Hepatocyte (in vitro differentiated cells): ENCODE measurements around the gene JAKMIP1. TPM values are rescaled to one million over a fixed set of nuclear protein-coding genes. Genes with fewer than 3 reads are reported as not detected.
A peak's percentile ranks its signal among the peaks of the same experiment; 100 is the strongest.

ENCODE experiments used
- DNase-seq: peaks from one replicate; pipeline ENCODE4 v3.0.0-alpha.2; 2016; ENCODE audit warnings: low spot score
- H2AFZ ChIP-seq: fragments of 200-600 bp; sonication (generic); 2 replicates; pipeline ENCODE4 v1.6.0; 2016; ENCODE audit warnings: antibody characterized with exemption, mild to moderate bottlenecking
- H3K27ac ChIP-seq: fragments of 200-600 bp; sonication (generic); 2 replicates; pipeline ENCODE4 v1.5.1; 2016; ENCODE audit warnings: mild to moderate bottlenecking
- H3K27me3 ChIP-seq: fragments of 200-600 bp; sonication (generic); 2 replicates; pipeline ENCODE4 v1.6.1; 2016
- H3K36me3 ChIP-seq: fragments of 200-600 bp; sonication (generic); replicated peaks from 2 replicates; pipeline ENCODE4 v1.5.1; 2016; ENCODE audit warnings: low read depth; ENCODE audit not compliant: insufficient read depth
- H3K4me1 ChIP-seq: fragments of 200-600 bp; sonication (generic); 2 replicates; pipeline ENCODE4 v1.5.1; 2016; ENCODE audit warnings: mild to moderate bottlenecking, moderate library complexity; ENCODE audit not compliant: insufficient read depth
- H3K4me2 ChIP-seq: fragments of 200-600 bp; sonication (generic); 2 replicates; pipeline ENCODE4 v1.6.0; 2016
- H3K4me3 ChIP-seq: fragments of 200-600 bp; sonication (generic); 2 replicates; pipeline ENCODE4 v1.5.1; 2016; ENCODE audit warnings: mild to moderate bottlenecking
- H3K79me2 ChIP-seq: fragments of 200-600 bp; sonication (generic); 2 replicates; pipeline ENCODE4 v1.6.0; 2017; ENCODE audit warnings: mild to moderate bottlenecking
- H3K9me2 ChIP-seq: fragments of 200-600 bp; sonication (generic); replicated peaks from 2 replicates; pipeline ENCODE4 v1.6.0; 2017; ENCODE audit warnings: mild to moderate bottlenecking; ENCODE audit not compliant: insufficient read depth
- H3K9me3 ChIP-seq: fragments of 200-600 bp; sonication (generic); 2 replicates; pipeline ENCODE4 v1.5.1; 2016; ENCODE audit warnings: low read depth, mild to moderate bottlenecking
- H4K20me1 ChIP-seq: fragments of 200-600 bp; sonication (generic); 2 replicates; pipeline ENCODE4 v1.6.0; 2016; ENCODE audit warnings: mild to moderate bottlenecking; ENCODE audit not compliant: insufficient read depth, poor library complexity, severe bottlenecking
- CTCF ChIP-seq: fragments of 200-600 bp; sonication (generic); IDR thresholded peaks from 2 replicates; pipeline ENCODE4 v1.5.1; 2016; ENCODE audit warnings: antibody characterized with exemption, mild to moderate bottlenecking; ENCODE audit not compliant: poor library complexity
- EZH2 ChIP-seq: fragments of 200-600 bp; sonication (generic); IDR thresholded peaks from 2 replicates; pipeline ENCODE4 v1.6.1; 2016; ENCODE audit warnings: antibody characterized with exemption, mild to moderate bottlenecking, borderline replicate concordance
- EZH2phosphoT487 ChIP-seq: fragments of 200-600 bp; sonication (generic); IDR thresholded peaks from one replicate; pipeline ENCODE4 v1.6.1; 2018; ENCODE audit warnings: antibody characterized with exemption, mild to moderate bottlenecking, low read depth, moderate library complexity; ENCODE audit not compliant: unreplicated experiment, severe bottlenecking
- WGBS: methylation state at CpG from one replicate; pipeline ENCODE4 v1.1.6; 2016; ENCODE audit warnings: low lambda C conversion rate; ENCODE audit errors: missing lambda C conversion rate; 5-methylcytosine and 5-hydroxymethylcytosine counted together
- polyA plus RNA-seq: library from polyadenylated mRNA; unstranded; fragments of >200 nt; fragmentation: Nextera tagmentation; extraction: Ambion mirVana; gene quantifications from 2 replicates; pipeline ENCODE4 v1.2.1, GENCODE V29; 2016
- total RNA-seq: library from RNA; depleted of rRNA; stranded (reverse); fragments of >200 nt; gene quantifications from 2 replicates; pipeline ENCODE4 v1.2.3, GENCODE V29; 2014

Gene JAKMIP1
- total and polyA plus RNA-seq, 2 experiments from 2014 or later = not detected

DNA sequence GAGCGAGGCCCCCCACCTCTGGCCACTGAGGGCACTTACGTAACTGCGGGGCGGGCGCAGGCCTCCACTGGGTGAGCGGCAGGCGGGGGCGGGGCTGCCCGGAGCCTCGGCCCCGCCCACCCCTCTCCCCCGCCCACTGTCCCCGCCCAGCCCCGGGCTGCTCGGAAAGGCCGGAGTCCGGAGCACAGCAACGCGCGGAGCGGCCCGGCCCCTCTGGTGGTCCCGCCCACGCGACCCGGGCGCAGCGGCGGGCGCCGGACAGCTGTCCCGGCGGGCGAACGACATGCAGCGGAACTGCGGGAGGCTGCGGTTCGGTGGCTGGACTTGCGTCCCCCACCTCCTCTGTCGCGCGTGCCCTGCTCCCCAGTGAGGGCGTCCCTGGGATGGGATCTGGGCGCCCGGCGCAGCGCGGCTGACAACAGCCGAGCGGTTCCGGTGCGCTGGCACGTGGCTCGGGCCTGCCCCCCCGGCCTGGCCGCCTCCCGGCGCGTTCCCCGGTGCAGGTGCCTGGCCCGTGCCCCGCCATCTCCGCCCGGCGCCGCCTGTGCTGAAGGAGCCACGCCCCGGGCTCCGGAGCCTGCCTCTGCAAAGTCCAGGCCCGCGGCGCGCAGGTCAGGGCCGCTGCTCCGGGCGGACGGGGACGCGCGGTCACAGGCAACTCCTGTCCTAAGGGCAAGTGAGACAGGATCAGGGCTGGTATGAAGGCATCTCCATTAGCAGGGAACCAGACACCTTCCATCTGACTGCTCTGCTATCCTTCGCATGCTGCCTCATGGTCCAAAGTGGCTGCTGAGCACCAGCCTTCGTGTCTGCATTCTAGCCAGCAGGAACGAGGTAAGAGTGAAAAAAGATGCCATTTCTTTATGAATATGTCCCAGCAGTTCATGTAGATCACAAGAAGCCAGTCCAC is 21.8 kb upstream of the JAKMIP1 start:
- Histone ChIP-seq H3K4me3 (peak overlapping the region; percentile 27), H2AFZ (no peak overlapping the region), H3K9me2 (no peaks in the 10 kb centered on the region), H3K4me1 (no peaks in the 10 kb centered on the region), H3K27ac (no peak overlapping the region), H3K9me3 (no peaks in the 10 kb centered on the region), H3K79me2 (no peaks in the 10 kb centered on the region), H3K36me3 (no peaks in the 10 kb centered on the region), H4K20me1 (no peaks in the 10 kb centered on the region), H3K27me3 (peaks cover 71% of the 10 kb centered on the region), H3K4me2 (peak overlapping the region; percentile 81)
- TF ChIP-seq EZH2 = no peak
- no peak for TF ChIP-seq EZH2phosphoT487
- TF ChIP-seq CTCF = no peak
- peak; percentile 86 for DNase-seq
- WGBS = 16% methylated on average over 45 of the region's 84 CpGs

- TF ChIP-seq EZH2phosphoT487 (no peak), CTCF (no peak), EZH2 (no peak)
- no peaks in the 10 kb centered on the region for H3K9me3 ChIP-seq
- H2AFZ ChIP-seq = no peak overlapping the region
- H3K27me3 ChIP-seq = peaks cover 75% of the 10 kb centered on the region
- peak overlapping the region; percentile 81 for H3K4me2 ChIP-seq
- H4K20me1 ChIP-seq = no peaks in the 10 kb centered on the region
- no peaks in the 10 kb centered on the region for H3K36me3 ChIP-seq
- no peaks in the 10 kb centered on the region for H3K4me1 ChIP-seq
- no peak overlapping the region for H3K27ac ChIP-seq
- DNase-seq = no peak
- H3K4me3 ChIP-seq = peak overlapping the region; percentile 27
- no peaks in the 10 kb centered on the region for H3K79me2 ChIP-seq
- H3K9me2 ChIP-seq = no peaks in the 10 kb centered on the region
- WGBS = 11% methylated on average over 16 of the region's 16 CpGs
These were observed 21.0 kb upstream of the JAKMIP1 start for GRCh38 chr4:6221301-6221850.

GRCh38 chr4:6217716-6218381 is 17.5 kb upstream of the JAKMIP1 start:
- no peaks in the 10 kb centered on the region for H4K20me1 ChIP-seq
- H2AFZ ChIP-seq = no peak overlapping the region
- no peaks in the 10 kb centered on the region for H3K4me1 ChIP-seq
- TF ChIP-seq EZH2 (no peak), CTCF (no peak), EZH2phosphoT487 (no peak)
- H3K9me3 ChIP-seq = no peaks in the 10 kb centered on the region
- H3K27me3 ChIP-seq = peaks cover 53% of the 10 kb centered on the region
- H3K36me3 ChIP-seq = no peaks in the 10 kb centered on the region
- H3K9me2 ChIP-seq = no peaks in the 10 kb centered on the region
- H3K4me3 ChIP-seq = no peak overlapping the region
- H3K79me2 ChIP-seq = no peaks in the 10 kb centered on the region
- no peak overlapping the region for H3K27ac ChIP-seq
- DNase-seq = no peak
- no peak overlapping the region for H3K4me2 ChIP-seq
- WGBS = 57% methylated on average over 1 of the region's 1 CpG
